OCI-LY3 (cell line): ENCODE data around the gene ELANE.

Experiments used
- H2AFZ ChIP-seq: fragments of 200-600, 300-600 bp; shearing (Covaris generic); 2 replicates; pipeline ENCODE4 v1.6.0; 2014; ENCODE audit warnings: antibody characterized with exemption, low read depth, low read length
- H3K27ac ChIP-seq: fragments of 200-600, 300-600 bp; sonication (generic); 2 replicates; pipeline ENCODE4 v1.5.1; 2014; ENCODE audit warnings: mild to moderate bottlenecking, low read length, moderate library complexity, mixed read lengths
- H3K27me3 ChIP-seq: fragments of 200-600, 300-600 bp; sonication (generic); 2 replicates; pipeline ENCODE4 v1.6.1; 2014; ENCODE audit warnings: low read depth, low read length, mixed read lengths
- H3K36me3 ChIP-seq: fragments of 200-600, 300-600 bp; sonication (generic); replicated peaks from 2 replicates; pipeline ENCODE3; 2014; ENCODE audit warnings: low read depth, low read length, mixed read lengths
- H3K4me1 ChIP-seq: fragments of 300-600, 200-600 bp; sonication (generic); 2 replicates; pipeline ENCODE4 v1.6.1; 2014; ENCODE audit warnings: low read length, mixed read lengths
- H3K4me2 ChIP-seq: fragments of 200-600, 300-600 bp; sonication (generic); 2 replicates; pipeline ENCODE4 v1.6.1; 2014; ENCODE audit warnings: low read length, mixed read lengths
- H3K4me3 ChIP-seq: fragments of 300-600, 200-600 bp; sonication (generic); 2 replicates; pipeline ENCODE4 v1.5.1; 2014; ENCODE audit warnings: antibody characterized with exemption, mild to moderate bottlenecking, low read length, moderate library complexity
- H3K79me2 ChIP-seq: fragments of 300-600, 200-600 bp; shearing (Covaris generic); 2 replicates; pipeline ENCODE4 v1.6.1; 2014; ENCODE audit warnings: mild to moderate bottlenecking, low read length, mixed read lengths
- H3K9ac ChIP-seq: fragments of 300-600, 200-600 bp; shearing (Covaris generic); 2 replicates; pipeline ENCODE4 v1.6.0; 2014; ENCODE audit warnings: mild to moderate bottlenecking, low read length, moderate library complexity
- H3K9me3 ChIP-seq: fragments of 200-600, 300-600 bp; shearing (Covaris generic); 2 replicates; pipeline ENCODE4 v1.6.1; 2014; ENCODE audit warnings: low read length, mixed read lengths; ENCODE audit not compliant: insufficient read depth
- H4K20me1 ChIP-seq: fragments of 200-600, 300-600 bp; sonication (generic); 2 replicates; pipeline ENCODE4 v1.6.1; 2016; ENCODE audit warnings: low read length, mixed read lengths; ENCODE audit not compliant: insufficient read depth
- CTCF ChIP-seq: fragments of 200-600, 300-600 bp; sonication (generic); IDR thresholded peaks from 2 replicates; pipeline ENCODE4 v1.5.1; 2014; ENCODE audit warnings: antibody characterized with exemption, low read length, low read depth
- EZH2phosphoT487 ChIP-seq: fragments of 200-600 bp; shearing (Covaris generic); IDR thresholded peaks from 2 replicates; pipeline ENCODE4 v1.6.1; 2018; ENCODE audit warnings: antibody characterized with exemption, mixed run types, low read depth

Gene ELANE

GRCh38 chr19:902446-903226, 50.5 kb downstream of the ELANE start:
- Histone ChIP-seq H3K4me2 (no peak overlapping the region), H3K27ac (no peak overlapping the region), H3K79me2 (peaks cover 61% of the 10 kb centered on the region), H3K27me3 (no peaks in the 10 kb centered on the region), H4K20me1 (peaks cover 60% of the 10 kb centered on the region), H3K4me3 (no peak overlapping the region), H2AFZ (no peak overlapping the region), H3K36me3 (peaks cover 52% of the 10 kb centered on the region), H3K4me1 (peaks cover 21% of the 10 kb centered on the region), H3K9ac (no peak overlapping the region), H3K9me3 (no peaks in the 10 kb centered on the region)
- TF ChIP-seq EZH2phosphoT487 = no peak
- TF ChIP-seq CTCF = no peak

GRCh38 chr19:903266-903797, 51.2 kb downstream of the ELANE start:
- Histone ChIP-seq H3K4me2 (no peak overlapping the region), H3K27ac (no peak overlapping the region), H3K9me3 (no peaks in the 10 kb centered on the region), H3K36me3 (peaks cover 54% of the 10 kb centered on the region), H3K4me1 (peaks cover 28% of the 10 kb centered on the region), H3K79me2 (peaks cover 68% of the 10 kb centered on the region), H3K4me3 (no peak overlapping the region), H4K20me1 (peaks cover 60% of the 10 kb centered on the region), H3K27me3 (no peaks in the 10 kb centered on the region), H3K9ac (no peak overlapping the region), H2AFZ (no peak overlapping the region)
- no peak for TF ChIP-seq EZH2phosphoT487
- TF ChIP-seq CTCF = no peak

GRCh38 chr19:904545-904944, 52.4 kb downstream of the ELANE start:
- no peak overlapping the region for H2AFZ ChIP-seq
- H3K4me1 ChIP-seq = peaks cover 40% of the 10 kb centered on the region
- H4K20me1 ChIP-seq = peaks cover 50% of the 10 kb centered on the region
- TF ChIP-seq EZH2phosphoT487 (no peak), CTCF (no peak)
- H3K27me3 ChIP-seq = no peaks in the 10 kb centered on the region
- peaks cover 80% of the 10 kb centered on the region for H3K79me2 ChIP-seq
- no peak overlapping the region for H3K4me3 ChIP-seq
- no peak overlapping the region for H3K27ac ChIP-seq
- H3K9ac ChIP-seq = no peak overlapping the region
- no peak overlapping the region for H3K4me2 ChIP-seq
- peaks cover 43% of the 10 kb centered on the region for H3K36me3 ChIP-seq
- H3K9me3 ChIP-seq = no peaks in the 10 kb centered on the region
